Fibroblast of lung (primary cell): ENCODE results near the gene ATP6V0D1. TPM values are rescaled to one million over a fixed set of nuclear protein-coding genes. Genes with fewer than 3 reads are reported as not detected.
"Not testable (repeated sequence)": the region's sequence is repeated elsewhere in the genome, so short reads cannot be mapped to it uniquely, and the experiment has no call there.

Experiments used
- DNase-seq, 2 donors: peaks; one replicate each; pipeline versions ENCODE4 v3.0.0 to v3.0.0-alpha.2; 2010; ENCODE audit warnings: low read depth in 2 of 2
- H2AFZ ChIP-seq: 2 replicates; pipeline ENCODE4 v1.5.1; 2012; ENCODE audit warnings: low read length, control low read depth, inconsistent platforms
- H3K27ac ChIP-seq: 2 replicates; pipeline ENCODE4 v1.5.1; 2011; ENCODE audit warnings: low read length, control low read depth; ENCODE audit not compliant: insufficient read depth
- H3K27me3 ChIP-seq: 2 replicates; pipeline ENCODE4 v1.5.1; 2011; ENCODE audit warnings: mild to moderate bottlenecking, low read length; ENCODE audit not compliant: control insufficient read depth, insufficient read depth
- H3K36me3 ChIP-seq: 2 replicates; pipeline ENCODE4 v1.5.1; 2011; ENCODE audit warnings: low read length; ENCODE audit not compliant: control insufficient read depth, insufficient read depth
- H3K4me1 ChIP-seq: 2 replicates; pipeline ENCODE4 v1.5.1; 2011; ENCODE audit warnings: low read length; ENCODE audit not compliant: control insufficient read depth, insufficient read depth; ENCODE audit errors: extremely low read depth
- H3K4me2 ChIP-seq: 2 replicates; pipeline ENCODE4 v1.5.1; 2011; ENCODE audit warnings: low read length, control low read depth; ENCODE audit not compliant: insufficient read depth; ENCODE audit errors: extremely low read depth
- H3K4me3 ChIP-seq, 4 experiments: fragments of 200-600 bp in 1 of 4; sonication (generic) in 1 of 4; replicated peaks in 1 of 4; 2 replicates each; pipeline ENCODE4 v1.5.1; 2011 to 2016; ENCODE audit warnings: low read length in 4 of 4, low read depth in 3 of 4, mild to moderate bottlenecking in 3 of 4, control low read depth in 2 of 4, inconsistent platforms in 1 of 4, mixed read lengths in 1 of 4; ENCODE audit not compliant: insufficient read depth in 1 of 4; ENCODE audit errors: control extremely low read depth in 1 of 4
- H3K79me2 ChIP-seq: 2 replicates; pipeline ENCODE4 v1.5.1; 2012; ENCODE audit warnings: mild to moderate bottlenecking, low read length, inconsistent platforms; ENCODE audit not compliant: control insufficient read depth, insufficient read depth
- H3K9ac ChIP-seq: 2 replicates; pipeline ENCODE4 v1.5.1; 2011; ENCODE audit warnings: mild to moderate bottlenecking, low read length, control low read depth; ENCODE audit not compliant: insufficient read depth
- H3K9me3 ChIP-seq: 2 replicates; pipeline ENCODE4 v1.5.1; 2012; ENCODE audit warnings: low read depth, low read length; ENCODE audit not compliant: control insufficient read depth, insufficient read depth
- H4K20me1 ChIP-seq: 2 replicates; pipeline ENCODE4 v1.5.1; 2011; ENCODE audit warnings: low read length; ENCODE audit not compliant: control insufficient read depth, insufficient read depth; ENCODE audit errors: extremely low read depth
- EZH2 ChIP-seq: IDR thresholded peaks from 2 replicates; pipeline ENCODE4 v1.5.1; 2012; ENCODE audit warnings: low read length, control low read depth, mild to moderate bottlenecking; ENCODE audit errors: missing control alignments
- polyA plus RNA-seq, 2 donors: library from polyadenylated mRNA; depleted of rRNA in 1 of 2; stranded (reverse) in 1 of 2; unstranded in 1 of 2; fragments of >200 nt; gene quantifications; 2 replicates each; pipeline ENCODE4 v1.2.1, GENCODE V29; 2011 to 2012; ENCODE audit warnings: missing spikeins in 1 of 2
- total RNA-seq: library from RNA; depleted of rRNA; stranded (reverse); fragments of >200 nt; gene quantifications from 2 replicates; pipeline ENCODE4 v1.2.1, GENCODE V29; 2014
- TF ChIP-seq, protein P1 (sequence below), 2 donors: IDR thresholded peaks in 1 of 2; conservative IDR thresholded peaks in 1 of 2; 1 replicate in 1 of 2; 2 replicates in 1 of 2; pipeline ENCODE4 v1.5.1; 2011 to 2012; ENCODE audit warnings: low read length in 2 of 2, control low read depth in 1 of 2, inconsistent platforms in 1 of 2, low read depth in 1 of 2, mild to moderate bottlenecking in 1 of 2

ATP6V0D1 gene
- total and polyA plus RNA-seq, 2 donors (not counting 1 experiment from before 2014, with no cell fraction given) = 91.2 to 183 TPM

DNA sequence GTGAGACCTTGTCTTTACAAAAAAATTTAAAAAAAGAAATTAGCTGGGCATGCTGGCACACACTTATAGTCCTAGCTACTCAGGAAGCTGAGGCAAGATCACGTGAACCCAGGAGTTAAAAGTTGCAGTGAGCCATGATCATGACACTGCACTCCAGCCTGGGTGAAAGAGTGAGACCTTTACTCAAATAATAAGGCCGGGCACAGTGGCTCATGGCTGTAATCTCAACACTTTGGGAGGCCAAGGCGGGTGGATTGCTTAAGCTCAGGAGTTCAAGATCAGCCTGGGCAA, 36.1 kb upstream of the ATP6V0D1 start:
- Histone ChIP-seq H3K27me3 (no peaks in the 10 kb centered on the region), H3K4me2 (no peak overlapping the region), H3K79me2 (no peaks in the 10 kb centered on the region), H3K27ac (no peak overlapping the region), H4K20me1 (no peaks in the 10 kb centered on the region), H3K4me3 (no peak overlapping the region), H3K9ac (no peak overlapping the region), H2AFZ (no peak overlapping the region), H3K36me3 (no peaks in the 10 kb centered on the region), H3K9me3 (no peaks in the 10 kb centered on the region), H3K4me1 (peaks cover 16% of the 10 kb centered on the region)
- no peak for DNase-seq
- no peak for TF ChIP-seq EZH2
- TF ChIP-seq, protein P1, sequence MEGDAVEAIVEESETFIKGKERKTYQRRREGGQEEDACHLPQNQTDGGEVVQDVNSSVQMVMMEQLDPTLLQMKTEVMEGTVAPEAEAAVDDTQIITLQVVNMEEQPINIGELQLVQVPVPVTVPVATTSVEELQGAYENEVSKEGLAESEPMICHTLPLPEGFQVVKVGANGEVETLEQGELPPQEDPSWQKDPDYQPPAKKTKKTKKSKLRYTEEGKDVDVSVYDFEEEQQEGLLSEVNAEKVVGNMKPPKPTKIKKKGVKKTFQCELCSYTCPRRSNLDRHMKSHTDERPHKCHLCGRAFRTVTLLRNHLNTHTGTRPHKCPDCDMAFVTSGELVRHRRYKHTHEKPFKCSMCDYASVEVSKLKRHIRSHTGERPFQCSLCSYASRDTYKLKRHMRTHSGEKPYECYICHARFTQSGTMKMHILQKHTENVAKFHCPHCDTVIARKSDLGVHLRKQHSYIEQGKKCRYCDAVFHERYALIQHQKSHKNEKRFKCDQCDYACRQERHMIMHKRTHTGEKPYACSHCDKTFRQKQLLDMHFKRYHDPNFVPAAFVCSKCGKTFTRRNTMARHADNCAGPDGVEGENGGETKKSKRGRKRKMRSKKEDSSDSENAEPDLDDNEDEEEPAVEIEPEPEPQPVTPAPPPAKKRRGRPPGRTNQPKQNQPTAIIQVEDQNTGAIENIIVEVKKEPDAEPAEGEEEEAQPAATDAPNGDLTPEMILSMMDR (conservative IDR thresholded peaks at IDR 0.05 in 1 of 2, IDR thresholded peaks at IDR 0.05 in 1 of 2; ENCODE audit: low read depth in 1 of 2, low read length in 2 of 2) = no peak

DNA sequence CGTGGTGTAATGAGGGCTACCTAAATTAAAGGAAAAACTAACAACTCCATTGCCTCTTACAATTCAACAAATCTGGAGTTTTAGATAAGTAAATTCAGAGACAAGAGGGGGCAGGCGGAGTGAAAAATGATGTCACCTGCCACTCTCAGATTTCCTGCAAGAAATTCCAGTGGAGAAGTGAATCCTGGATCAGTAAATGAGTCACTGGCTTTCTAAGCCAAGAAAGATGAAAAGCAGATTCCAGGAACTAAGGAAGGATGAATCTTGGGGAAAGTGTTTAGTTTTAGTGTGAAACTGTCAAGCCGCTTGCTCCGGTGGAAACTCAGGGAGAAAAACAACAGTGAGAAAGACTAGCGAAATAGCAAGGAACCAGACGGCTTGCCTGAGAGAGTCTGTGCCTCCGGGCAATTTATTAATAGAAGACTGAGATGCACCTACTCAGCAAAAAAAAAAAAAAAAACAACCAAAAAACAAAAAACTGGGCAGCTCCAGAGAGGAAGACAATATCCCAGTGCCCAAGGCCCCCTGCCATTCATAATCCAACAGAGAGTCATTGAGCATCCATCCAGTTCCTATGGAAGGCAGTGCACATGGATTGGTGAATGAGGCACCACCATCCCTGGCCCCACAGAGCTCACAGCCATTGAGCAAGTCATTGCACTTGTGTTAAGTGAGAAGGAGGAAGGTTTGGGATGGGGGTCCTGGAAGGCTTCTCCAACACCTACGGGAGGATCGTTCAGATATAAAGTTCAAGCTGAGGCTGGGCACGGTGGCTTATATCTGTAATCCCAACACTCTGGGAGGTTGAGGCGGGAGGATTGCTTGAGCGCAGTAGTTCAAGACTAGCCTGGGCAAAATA, 35.6 kb upstream of the ATP6V0D1 start:
- DNase-seq = peak; percentile 25 to 79
- TF ChIP-seq, protein P1 (conservative IDR thresholded peaks at IDR 0.05 in 1 of 2, IDR thresholded peaks at IDR 0.05 in 1 of 2; ENCODE audit: low read depth in 1 of 2, low read length in 2 of 2) = no peak
- no peak for TF ChIP-seq EZH2
- H3K9me3 ChIP-seq = no peaks in the 10 kb centered on the region
- H3K4me2 ChIP-seq = no peak overlapping the region
- H3K79me2 ChIP-seq = no peaks in the 10 kb centered on the region
- H3K27me3 ChIP-seq = no peaks in the 10 kb centered on the region
- no peak overlapping the region for H2AFZ ChIP-seq
- H3K27ac ChIP-seq = no peak overlapping the region
- H3K4me3 ChIP-seq = no peak overlapping the region
- H3K36me3 ChIP-seq = no peaks in the 10 kb centered on the region
- H4K20me1 ChIP-seq = no peaks in the 10 kb centered on the region
- H3K4me1 ChIP-seq = peaks cover 14% of the 10 kb centered on the region
- no peak overlapping the region for H3K9ac ChIP-seq

DNA sequence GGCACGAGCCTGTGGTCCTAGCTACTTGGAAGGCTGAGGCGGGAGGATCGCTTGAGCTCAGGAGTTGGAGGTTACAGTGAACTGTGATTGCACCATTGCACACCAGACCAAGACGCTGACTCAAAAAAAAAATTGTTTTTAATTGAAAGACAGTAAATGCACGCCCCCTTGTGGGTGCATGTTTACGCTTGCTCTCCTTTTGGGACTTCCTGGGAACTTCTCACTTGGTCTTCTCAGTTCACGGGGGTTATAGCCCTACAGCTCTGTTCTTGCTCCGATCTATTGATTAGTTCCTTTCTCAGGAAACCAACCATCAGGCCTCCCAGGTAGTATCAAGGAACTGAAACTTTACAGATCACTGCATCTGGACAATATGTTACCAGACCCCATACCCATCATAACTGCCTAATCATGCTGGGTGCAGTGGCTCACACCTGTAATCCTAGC, 33.4 kb upstream of the ATP6V0D1 start:
- H2AFZ ChIP-seq = no peak overlapping the region
- H3K79me2 ChIP-seq = no peaks in the 10 kb centered on the region
- no peak overlapping the region for H3K4me2 ChIP-seq
- H3K4me1 ChIP-seq = peaks cover 10% of the 10 kb centered on the region
- no peaks in the 10 kb centered on the region for H3K27me3 ChIP-seq
- no peaks in the 10 kb centered on the region for H3K9me3 ChIP-seq
- no peaks in the 10 kb centered on the region for H4K20me1 ChIP-seq
- DNase-seq = peak; percentile 72 to 91
- H3K36me3 ChIP-seq = no peaks in the 10 kb centered on the region
- no peak overlapping the region for H3K9ac ChIP-seq
- TF ChIP-seq, protein P1 (conservative IDR thresholded peaks at IDR 0.05 in 1 of 2, IDR thresholded peaks at IDR 0.05 in 1 of 2; ENCODE audit: low read depth in 1 of 2, low read length in 2 of 2) = peak; percentile 71 to 78
- TF ChIP-seq EZH2 = no peak
- H3K27ac ChIP-seq = no peak overlapping the region
- no peak overlapping the region for H3K4me3 ChIP-seq

DNA sequence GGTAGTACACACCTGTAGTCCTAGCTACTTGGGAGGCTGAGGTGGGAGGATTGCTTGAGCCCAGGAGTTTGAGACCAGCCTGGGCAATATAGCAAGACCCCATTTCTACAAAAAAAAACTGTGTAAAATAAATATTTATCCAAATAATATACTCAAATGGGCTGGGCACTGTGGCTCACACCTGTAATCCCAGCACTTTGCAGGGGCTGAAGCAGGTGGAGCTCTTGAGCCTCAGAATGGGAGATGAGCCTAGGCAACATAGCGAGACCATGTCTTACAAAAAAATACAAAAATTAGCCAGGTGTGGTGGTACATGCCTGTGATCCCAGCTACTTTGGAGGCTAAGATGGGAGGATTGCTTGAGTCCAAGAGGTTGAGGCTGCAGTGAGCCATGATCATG, 32.9 kb upstream of the ATP6V0D1 start:
- DNase-seq, H3K79me2 ChIP-seq, H4K20me1 ChIP-seq, H3K36me3 ChIP-seq, H3K4me2 ChIP-seq, H3K9me3 ChIP-seq, H3K4me1 ChIP-seq, H3K4me3 ChIP-seq, H3K27ac ChIP-seq, H3K9ac ChIP-seq, H3K27me3 ChIP-seq, H2AFZ ChIP-seq: not testable (repeated sequence)
